Measurements from ENCODE around the gene BRD1.

- TF ChIP-seq EP300 (conservative IDR thresholded peaks at IDR 0.05; ENCODE audit: poor library complexity, severe bottlenecking) = no peak
- TF ChIP-seq CTCF (IDR thresholded peaks at IDR 0.05; ENCODE audit: poor library complexity, severe bottlenecking) = no peak
Measured at GRCh38 chr22:49869845-49870712, 42.4 kb upstream of the BRD1 start.

Measured in neural cell (in vitro differentiated cells).